ENCODE data around the gene MAN1A2.
"Not testable (repeated sequence)": the region's sequence is repeated elsewhere in the genome, so short reads cannot be mapped to it uniquely, and the experiment has no call there.

Gene MAN1A2

DNA sequence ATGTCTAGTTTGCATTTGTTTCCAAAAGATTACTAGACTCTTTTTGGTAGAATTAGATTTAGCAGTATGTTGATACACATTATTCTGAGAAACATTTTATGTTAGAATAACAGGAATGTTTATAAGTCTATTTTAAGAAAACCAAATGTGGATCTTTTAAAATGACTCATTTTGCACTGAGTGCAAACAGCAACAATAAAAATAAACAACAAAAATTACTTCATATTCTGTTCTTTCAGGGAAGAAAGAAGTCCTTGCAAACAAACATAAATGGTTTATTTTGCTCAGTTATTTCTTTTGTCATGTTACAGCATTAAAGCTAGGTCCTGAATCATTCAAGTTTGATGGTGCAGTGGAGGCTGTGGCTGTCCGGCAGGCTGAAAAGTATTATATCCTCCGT lies 131.8 kb downstream of the MAN1A2 start:
- DNase-seq (ENCODE audit: low read depth) = no peak

- DNase-seq (ENCODE audit: low read depth) = no peak
Observed at GRCh38 chr1:117500584-117500983, 133.3 kb downstream of the MAN1A2 start.

- no peak for DNase-seq (ENCODE audit: low read depth)
Observed at GRCh38 chr1:117501281-117501680, 134.0 kb downstream of the MAN1A2 start.

GRCh38 chr1:117511273-117511672 lies 144.0 kb downstream of the MAN1A2 start:
- DNase-seq (ENCODE audit: low read depth) = no peak

DNA sequence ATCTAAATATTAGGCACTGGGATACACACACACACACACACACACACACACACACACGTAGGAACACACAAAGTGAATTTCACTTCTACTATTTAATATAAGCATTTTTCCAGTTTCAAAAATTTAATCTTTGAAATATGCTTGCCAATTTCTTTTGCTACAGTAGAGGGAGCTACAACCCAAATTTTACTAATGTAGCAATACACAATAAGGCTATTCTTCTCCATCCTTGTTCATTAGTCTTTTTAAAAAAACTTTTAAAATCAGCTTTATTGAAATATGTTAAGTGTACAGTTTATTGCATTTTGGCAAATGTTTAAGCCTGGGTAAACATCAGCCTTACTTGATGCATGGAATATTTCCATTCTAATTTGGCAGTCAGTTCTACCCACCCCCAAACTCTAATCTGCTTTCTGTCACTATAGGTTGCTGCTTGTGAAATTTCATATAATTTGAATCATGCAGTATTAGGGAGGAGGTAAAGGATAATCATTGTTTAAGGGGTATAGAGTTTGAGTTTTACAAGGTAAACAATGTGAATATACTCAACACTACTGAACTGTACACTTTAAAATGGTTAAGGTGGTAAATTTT lies 145.6 kb downstream of the MAN1A2 start:
- DNase-seq (ENCODE audit: low read depth) = no peak

GRCh38 chr1:117523111-117523510 lies 155.9 kb downstream of the MAN1A2 start:
- no peak for DNase-seq (ENCODE audit: low read depth)

DNA sequence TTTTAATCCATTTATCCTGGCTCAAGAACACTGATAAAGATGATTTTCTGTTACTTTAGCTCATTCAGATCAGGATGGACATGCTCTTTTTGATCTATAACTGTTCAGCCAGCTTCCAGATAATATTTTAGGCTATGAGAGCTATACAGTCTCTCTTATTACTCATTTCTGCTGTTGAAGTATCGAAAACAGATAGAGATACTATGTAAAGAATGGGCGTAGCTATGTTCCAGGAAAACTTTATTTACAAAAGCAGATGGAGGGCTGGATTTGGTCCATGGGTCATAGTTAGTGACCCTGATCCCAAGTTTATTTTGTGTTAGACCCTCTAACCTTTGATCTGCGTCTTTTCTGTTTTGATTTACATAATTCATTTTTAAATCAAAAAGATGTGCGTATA lies 159.8 kb downstream of the MAN1A2 start:
- no peak for DNase-seq (ENCODE audit: low read depth)

GRCh38 chr1:117527566-117528102 lies 160.4 kb downstream of the MAN1A2 start:
- DNase-seq (ENCODE audit: low read depth) = no peak

DNA sequence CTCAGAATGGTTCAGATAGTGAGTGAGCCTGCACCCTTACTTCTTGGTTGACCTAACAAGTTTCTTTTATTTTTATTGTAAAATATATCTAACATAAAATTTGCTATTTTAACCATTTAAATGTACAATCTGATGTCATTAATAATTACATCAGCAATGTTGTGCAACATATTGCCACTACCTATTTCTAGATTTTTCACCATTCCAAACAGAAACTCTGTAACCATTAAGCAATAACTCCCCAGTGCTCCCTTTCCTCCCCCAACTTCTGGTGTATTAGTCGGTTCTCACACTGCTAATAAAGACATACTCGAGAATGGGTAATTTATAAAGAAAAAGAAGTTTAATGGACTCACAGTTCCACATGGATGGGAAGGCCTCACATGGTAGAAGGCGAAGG lies 162.4 kb downstream of the MAN1A2 start:
- no peak for DNase-seq (ENCODE audit: low read depth)

- no peak for DNase-seq (ENCODE audit: low read depth)
Observed at GRCh38 chr1:117531222-117531621, 164.0 kb downstream of the MAN1A2 start.

GRCh38 chr1:117534995-117535467 lies 167.8 kb downstream of the MAN1A2 start:
- DNase-seq (ENCODE audit: low read depth) = peak; percentile 25

GRCh38 chr1:117535821-117536220 lies 168.6 kb downstream of the MAN1A2 start:
- DNase-seq (ENCODE audit: low read depth) = no peak

DNA sequence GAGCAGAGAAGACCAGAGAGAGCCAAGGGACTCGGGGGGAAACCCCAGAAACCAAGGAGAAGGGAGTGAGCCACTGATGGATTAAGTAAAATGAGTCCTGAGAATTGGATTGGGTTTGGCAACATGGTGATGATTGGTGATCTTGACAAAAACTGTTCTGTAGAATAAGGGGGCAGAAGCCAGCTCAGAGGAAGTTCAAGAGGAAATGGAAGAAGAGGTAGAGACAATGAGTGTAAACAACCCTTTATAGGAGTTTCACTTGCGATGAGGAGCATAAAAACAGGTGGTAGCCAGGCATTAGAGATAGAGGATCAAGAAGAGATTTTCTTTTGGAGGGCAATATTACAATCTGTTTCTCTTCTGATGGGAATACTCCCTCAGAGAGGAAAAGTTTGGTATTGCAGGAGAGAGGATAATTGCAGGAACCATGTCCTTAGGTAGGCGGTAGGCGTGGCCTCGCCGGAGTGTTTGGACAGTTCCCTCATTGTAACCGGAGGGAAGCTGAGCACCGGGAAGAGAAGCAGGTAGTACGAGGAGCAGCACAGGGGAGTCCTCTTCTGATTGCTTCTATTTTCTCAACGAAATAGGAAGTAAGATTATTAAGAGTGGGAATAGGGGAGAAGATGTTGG lies 170.2 kb downstream of the MAN1A2 start:
- no peak for DNase-seq (ENCODE audit: low read depth)

DNA sequence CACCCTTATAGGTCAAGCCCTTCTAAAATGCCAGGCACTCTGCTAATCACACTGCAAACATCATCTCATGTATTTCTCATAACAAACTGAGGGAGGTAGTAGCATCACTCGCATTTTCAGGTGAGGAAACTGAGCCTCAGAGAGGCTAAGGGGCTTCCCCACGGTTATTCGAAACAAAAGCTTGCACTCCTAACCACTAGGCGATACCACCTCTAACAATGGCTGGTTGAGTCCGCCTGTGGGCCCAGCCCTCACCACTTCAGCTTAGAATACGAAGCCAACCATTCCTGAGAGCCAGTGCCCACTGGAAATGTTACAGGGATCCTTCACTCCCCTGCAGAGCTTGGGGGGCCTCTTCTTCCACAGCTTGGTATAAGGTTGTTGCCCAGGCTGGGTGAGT lies 173.3 kb downstream of the MAN1A2 start:
- DNase-seq (ENCODE audit: low read depth) = no peak

DNA sequence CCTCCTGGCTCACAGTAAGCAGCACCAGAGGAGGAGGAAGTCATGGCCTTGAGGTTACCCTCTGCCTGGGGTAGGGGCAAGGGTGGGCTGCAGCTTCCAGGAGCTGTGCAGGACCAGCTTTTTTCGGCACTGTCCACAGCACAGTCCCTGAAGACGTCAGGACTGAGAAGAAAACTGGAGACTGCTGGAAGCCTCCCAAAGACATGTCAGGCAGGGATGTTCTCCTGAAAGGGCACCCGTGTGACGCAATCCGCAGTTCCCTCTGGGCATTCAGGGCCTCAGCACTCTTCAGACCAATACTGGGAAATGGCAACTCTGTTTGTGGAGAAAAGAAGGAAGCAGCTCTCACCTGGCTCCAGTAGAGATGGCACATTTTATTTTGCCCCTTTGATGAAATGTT lies 173.8 kb downstream of the MAN1A2 start:
- DNase-seq (ENCODE audit: low read depth) = no peak

- no peak for DNase-seq (ENCODE audit: low read depth)
Observed at GRCh38 chr1:117541585-117541984, 174.3 kb downstream of the MAN1A2 start.

DNA sequence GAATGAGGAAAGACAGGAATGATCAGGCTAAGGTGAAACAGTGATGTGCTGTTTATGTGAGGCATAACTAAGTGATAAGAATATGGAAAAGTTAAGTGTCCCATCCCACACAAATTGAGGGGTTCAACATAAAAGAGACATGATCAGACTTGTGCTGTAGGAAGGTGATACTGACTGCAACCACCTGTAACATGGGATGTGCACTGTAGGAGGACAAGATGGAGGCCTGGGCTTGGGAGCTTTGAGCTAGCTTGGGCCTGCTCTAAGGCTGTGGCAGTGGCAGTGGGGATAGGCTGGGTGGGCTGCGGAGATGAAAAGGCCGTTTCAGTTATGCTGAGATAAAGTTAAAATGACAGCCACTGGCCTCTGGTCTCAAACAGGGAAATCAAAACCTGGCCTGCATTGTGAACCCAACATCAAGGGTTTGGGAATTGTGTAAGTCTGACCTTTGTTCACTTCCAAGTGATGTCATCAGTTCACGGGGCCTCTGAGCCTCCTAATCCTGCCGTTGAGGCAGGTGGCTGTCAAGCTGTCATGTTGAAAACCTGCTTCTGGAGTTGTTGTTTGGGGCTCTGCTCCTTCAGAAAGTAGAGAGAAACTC lies 177.4 kb downstream of the MAN1A2 start:
- DNase-seq (ENCODE audit: low read depth) = no peak

- DNase-seq (ENCODE audit: low read depth) = no peak
Observed at GRCh38 chr1:117546467-117546866, 179.2 kb downstream of the MAN1A2 start.

DNA sequence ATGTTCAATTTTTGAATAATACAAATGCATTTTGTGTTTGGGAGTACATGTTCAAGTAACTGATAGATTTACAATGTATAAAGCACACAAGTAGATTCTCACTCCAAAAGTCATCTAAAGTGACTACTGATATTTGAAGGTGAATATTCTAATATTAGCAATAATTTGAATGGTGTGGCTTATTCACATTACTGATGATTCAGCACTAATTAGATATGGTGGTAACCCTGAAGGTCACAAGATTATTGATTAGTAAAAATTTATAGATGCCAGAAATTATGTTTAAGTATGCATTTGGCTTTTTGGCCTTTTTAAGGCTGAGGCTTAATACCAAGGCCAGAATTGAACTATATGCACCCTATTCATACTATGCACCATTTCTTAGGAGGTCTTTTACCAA lies 186.2 kb downstream of the MAN1A2 start:
- no peak for DNase-seq (ENCODE audit: low read depth)

DNA sequence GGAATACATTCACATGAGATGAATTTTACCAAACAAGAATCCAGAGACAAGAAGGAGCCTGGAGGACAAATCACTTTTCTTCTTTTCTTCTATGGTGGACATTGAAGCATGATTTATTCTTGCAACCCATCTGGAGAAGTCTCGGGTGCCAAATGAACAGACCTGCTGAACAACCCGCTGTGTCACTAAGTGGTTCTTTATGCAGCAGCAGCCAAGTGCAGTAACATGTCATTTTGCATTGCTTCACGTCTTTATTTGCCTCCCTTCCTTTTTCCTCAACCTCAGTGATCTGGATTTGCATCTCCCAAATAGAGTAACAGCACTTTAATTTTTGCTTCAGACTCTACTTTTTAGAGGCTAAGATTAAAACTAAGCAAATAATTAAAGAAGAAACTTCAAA lies 188.6 kb downstream of the MAN1A2 start:
- DNase-seq (ENCODE audit: low read depth) = no peak

DNA sequence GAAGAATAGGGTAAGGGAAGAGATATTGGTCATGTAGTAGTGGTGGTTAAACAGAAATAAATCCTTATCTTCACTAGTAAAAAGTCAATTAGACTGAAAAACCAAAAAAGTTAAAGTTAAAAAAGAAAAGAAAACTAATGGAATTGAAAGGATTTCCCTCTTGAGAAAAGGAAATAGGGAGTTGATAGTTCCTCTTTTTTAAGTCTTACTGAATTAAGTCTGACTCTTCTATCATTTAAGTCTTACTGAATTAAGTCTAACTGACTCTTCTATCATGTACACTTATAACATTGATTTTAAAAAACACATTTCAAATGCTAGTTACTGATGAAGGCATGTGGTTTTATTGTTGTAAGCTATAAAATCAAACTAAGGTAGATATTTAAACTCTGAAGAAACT lies 189.1 kb downstream of the MAN1A2 start:
- DNase-seq (ENCODE audit: low read depth) = no peak

DNA sequence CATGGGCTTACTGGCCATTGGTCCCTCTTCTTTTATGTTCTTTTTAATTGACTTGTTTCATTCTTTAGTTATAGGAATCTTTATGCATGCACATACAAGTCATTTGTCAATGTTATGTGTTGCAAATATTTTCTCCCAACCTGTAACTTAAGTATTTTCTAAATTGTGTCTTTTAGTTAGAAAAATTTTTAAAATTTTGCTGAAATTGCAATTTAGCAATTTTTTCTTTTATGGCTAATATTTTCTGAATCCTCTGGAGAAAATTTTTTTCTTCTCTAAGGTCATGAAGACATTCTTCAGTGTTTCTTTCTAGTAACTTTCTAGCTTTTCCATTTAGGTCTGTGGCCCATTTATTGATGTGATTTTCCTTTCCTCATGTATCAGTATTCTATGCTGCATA lies 189.7 kb downstream of the MAN1A2 start:
- no peak for DNase-seq (ENCODE audit: low read depth)

- not testable (repeated sequence) for DNase-seq (ENCODE audit: low read depth)
Observed at GRCh38 chr1:117558451-117558850, 191.2 kb downstream of the MAN1A2 start.

Data from stimulated activated CD4-positive, alpha-beta T cell treated with anti-CD3 and anti-CD28 coated beads, Interleukin-2, amount 100 ng/mL, for 4 hours (primary cell).